IMR-90 (cell line): ENCODE data around the gene MAP3K5. TPM values are rescaled to one million over a fixed set of nuclear protein-coding genes. Genes with fewer than 3 reads are reported as not detected.
A peak's percentile ranks its signal among the peaks of the same experiment; 100 is the strongest.

Experiments
- ATAC-seq: fragments of 200-7000 bp; cut with Tn5 transposase; 2 replicates; pipeline ENCODE4 v1.9.1; 2020; ENCODE audit warnings: low read depth, mild to moderate bottlenecking, moderate library complexity
- BruUV-seq: library from RNA; stranded (reverse); fragments of 400-500 nt; replicated peaks from 2 replicates; lab custom pipeline; 2021; lab: Mats Ljungman, UMichigan
- CTCF ChIA-PET: fragments of 300-600 bp; formaldehyde crosslinking; extraction: SDS; loops from one replicate; lab custom pipeline; 2021; ENCODE audit warnings: antibody characterized with exemption; lab: Yijun Ruan, JAX
- POLR2A ChIA-PET: fragments of 300-600 bp; sonication (Branson Sonifier 250); formaldehyde crosslinking; loops from one replicate; lab custom pipeline; 2022; ENCODE audit warnings: antibody characterized with exemption; ENCODE audit not compliant: unreplicated experiment; lab: Charles Lee
- DNase-seq: peaks from one replicate; pipeline ENCODE4 v3.0.0; 2013
- H2AFZ ChIP-seq: replicated peaks from 2 replicates; pipeline ENCODE3; 2013; ENCODE audit warnings: low read length, mild to moderate bottlenecking; ENCODE audit not compliant: poor library complexity
- H2AK5ac ChIP-seq: 2 replicates; pipeline ENCODE4 v1.6.1; 2013; ENCODE audit warnings: low read depth, low read length, inconsistent platforms
- H2AK9ac ChIP-seq: replicated peaks from 2 replicates; pipeline ENCODE3; 2013; ENCODE audit warnings: mild to moderate bottlenecking, low read depth, low read length, moderate library complexity; ENCODE audit not compliant: poor library complexity
- H2BK120ac ChIP-seq: 2 replicates; pipeline ENCODE4 v1.6.1; 2013; ENCODE audit warnings: low read depth, low read length, inconsistent platforms
- H2BK15ac ChIP-seq: 3 replicates; pipeline ENCODE4 v1.6.1; 2013; ENCODE audit warnings: low read depth, low read length, inconsistent platforms
- H2BK20ac ChIP-seq: 2 replicates; pipeline ENCODE4 v1.6.1; 2013; ENCODE audit warnings: low read depth, mild to moderate bottlenecking, inconsistent platforms, low read length, moderate library complexity
- H2BK5ac ChIP-seq: 2 replicates; pipeline ENCODE4 v1.6.1; 2013; ENCODE audit warnings: mild to moderate bottlenecking, low read depth, low read length, inconsistent platforms; ENCODE audit not compliant: poor library complexity, severe bottlenecking
- H3K14ac ChIP-seq: replicated peaks from 2 replicates; pipeline ENCODE4 v1.6.1; 2013; ENCODE audit warnings: low read depth, low read length, inconsistent platforms
- H3K18ac ChIP-seq: 2 replicates; pipeline ENCODE4 v1.6.1; 2013; ENCODE audit warnings: low read depth, low read length, control low read depth
- H3K23ac ChIP-seq: 2 replicates; pipeline ENCODE4 v1.6.1; 2013; ENCODE audit warnings: low read depth, low read length, inconsistent platforms
- H3K27ac ChIP-seq: 2 replicates; pipeline ENCODE4 v1.5.1; 2013; ENCODE audit warnings: mild to moderate bottlenecking, control low read depth, low read length; ENCODE audit not compliant: insufficient read depth
- H3K27me3 ChIP-seq: 2 replicates; pipeline ENCODE4 v1.6.1; 2013; ENCODE audit warnings: low read length; ENCODE audit not compliant: control insufficient read depth, insufficient read depth
- H3K36me3 ChIP-seq: 2 replicates; pipeline ENCODE4 v1.6.1; 2013; ENCODE audit warnings: low read length, mixed read lengths; ENCODE audit not compliant: control insufficient read depth, insufficient read depth
- H3K4ac ChIP-seq: 2 replicates; pipeline ENCODE4 v1.6.1; 2013; ENCODE audit warnings: low read depth, low read length, inconsistent platforms
- H3K4me1 ChIP-seq: 2 replicates; pipeline ENCODE4 v1.6.1; 2013; ENCODE audit warnings: low read length, mixed read lengths; ENCODE audit not compliant: control insufficient read depth, insufficient read depth
- H3K4me2 ChIP-seq: 2 replicates; pipeline ENCODE4 v1.6.1; 2013; ENCODE audit warnings: low read depth, mild to moderate bottlenecking, control low read depth, low read length, moderate library complexity
- H3K4me3 ChIP-seq: 2 replicates; pipeline ENCODE4 v1.5.1; 2013; ENCODE audit warnings: low read depth, mild to moderate bottlenecking, control low read depth, low read length, moderate library complexity; ENCODE audit not compliant: insufficient read depth
- H3K56ac ChIP-seq: 2 replicates; pipeline ENCODE4 v1.6.1; 2013; ENCODE audit warnings: low read length, inconsistent platforms; ENCODE audit not compliant: insufficient read depth; ENCODE audit errors: extremely low read depth
- H3K79me1 ChIP-seq, 2 experiments: 2 replicates each; pipeline ENCODE4 v1.6.1; 2013; ENCODE audit warnings: low read length in 2 of 2, inconsistent platforms in 1 of 2, low read depth in 1 of 2
- H3K9ac ChIP-seq: 2 replicates; pipeline ENCODE4 v1.6.1; 2013; ENCODE audit warnings: low read depth, low read length, control low read depth
- H3K9me1 ChIP-seq: 2 replicates; pipeline ENCODE4 v1.6.1; 2013; ENCODE audit warnings: low read length, inconsistent platforms; ENCODE audit not compliant: insufficient read depth
- H3K9me3 ChIP-seq: 2 replicates; pipeline ENCODE4 v1.6.1; 2013; ENCODE audit warnings: low read length; ENCODE audit not compliant: control insufficient read depth, insufficient read depth
- H4K20me1 ChIP-seq: 2 replicates; pipeline ENCODE4 v1.6.1; 2013; ENCODE audit warnings: low read length, inconsistent platforms; ENCODE audit not compliant: insufficient read depth
- H4K5ac ChIP-seq: 2 replicates; pipeline ENCODE4 v1.6.1; 2013; ENCODE audit warnings: mild to moderate bottlenecking, low read depth, low read length, control low read depth
- H4K8ac ChIP-seq, 2 experiments: 2 replicates each; pipeline ENCODE4 v1.6.1; 2013; ENCODE audit warnings: low read depth in 2 of 2, low read length in 2 of 2, control low read depth in 1 of 2, inconsistent platforms in 1 of 2
- H4K91ac ChIP-seq: 2 replicates; pipeline ENCODE4 v1.6.1; 2013; ENCODE audit warnings: low read depth, low read length, inconsistent platforms; ENCODE audit not compliant: insufficient read depth
- CEBPB ChIP-seq: IDR thresholded peaks from 2 replicates; pipeline ENCODE4 v1.6.1; 2012; ENCODE audit warnings: low read depth, low read length, improper control_type of control experiment
- WGBS, 2 experiments: methylation state at CpG; one replicate each; pipeline versions ENCODE4 v1.1.5 to v1.1.7; 2013; ENCODE audit warnings: missing lambda C conversion rate in 2 of 2; ENCODE audit not compliant: insufficient read length in 1 of 2; ENCODE audit errors: extremely low coverage in 2 of 2; 5-methylcytosine and 5-hydroxymethylcytosine counted together
- dilution Hi-C: fragments of 300-500 bp; cut with HindIII; formaldehyde crosslinking; loops from one replicate; pipeline ENCODE4 v1.14.3; 2018; ENCODE audit warnings: low sequenced_read_pairs; ENCODE audit not compliant: unreplicated experiment
- in situ Hi-C: fragments of 300-500 bp; cut with MboI; formaldehyde crosslinking; loops from 3 replicates; pipeline ENCODE4 v1.14.3; 2019; ENCODE audit warnings: low sequenced_read_pairs, inconsistent platforms, mixed read lengths
- intact Hi-C: fragments of 100-400 bp; cut with micrococcal nuclease; formaldehyde crosslinking; loops from 2 replicates; pipeline ENCODE4 v1.10.0; 2022
- polyA plus RNA-seq, 3 experiments: library from polyadenylated mRNA; depleted of rRNA; stranded (reverse); fragments of >200 nt; gene quantifications; 2 replicates each; pipeline ENCODE4 v1.2.3, GENCODE V29; 2012; ENCODE audit warnings: low replicate concordance in 1 of 3
- total RNA-seq: library from RNA; depleted of rRNA; stranded (reverse); fragments of >200 nt; gene quantifications from 2 replicates; pipeline ENCODE4 v1.2.3, GENCODE V29; 2012
- TF ChIP-seq, protein P1 (sequence below): fragments of 150-350 bp; IDR thresholded peaks from 2 replicates; pipeline ENCODE4 v1.6.1; 2017; ENCODE audit warnings: mild to moderate bottlenecking, antibody characterized with exemption, low read length, low read depth

The MAP3K5 gene
- total and polyA plus RNA-seq, 2 of the 4 experiments (the other 2 are of a cell fraction): 5.4 to 17.6 TPM

- TF ChIP-seq, protein P1, sequence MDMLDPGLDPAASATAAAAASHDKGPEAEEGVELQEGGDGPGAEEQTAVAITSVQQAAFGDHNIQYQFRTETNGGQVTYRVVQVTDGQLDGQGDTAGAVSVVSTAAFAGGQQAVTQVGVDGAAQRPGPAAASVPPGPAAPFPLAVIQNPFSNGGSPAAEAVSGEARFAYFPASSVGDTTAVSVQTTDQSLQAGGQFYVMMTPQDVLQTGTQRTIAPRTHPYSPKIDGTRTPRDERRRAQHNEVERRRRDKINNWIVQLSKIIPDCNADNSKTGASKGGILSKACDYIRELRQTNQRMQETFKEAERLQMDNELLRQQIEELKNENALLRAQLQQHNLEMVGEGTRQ: no peak
These were observed 179.4 kb downstream of the MAP3K5 start (continued) for GRCh38 chr6:136612666-136613389.

DNA sequence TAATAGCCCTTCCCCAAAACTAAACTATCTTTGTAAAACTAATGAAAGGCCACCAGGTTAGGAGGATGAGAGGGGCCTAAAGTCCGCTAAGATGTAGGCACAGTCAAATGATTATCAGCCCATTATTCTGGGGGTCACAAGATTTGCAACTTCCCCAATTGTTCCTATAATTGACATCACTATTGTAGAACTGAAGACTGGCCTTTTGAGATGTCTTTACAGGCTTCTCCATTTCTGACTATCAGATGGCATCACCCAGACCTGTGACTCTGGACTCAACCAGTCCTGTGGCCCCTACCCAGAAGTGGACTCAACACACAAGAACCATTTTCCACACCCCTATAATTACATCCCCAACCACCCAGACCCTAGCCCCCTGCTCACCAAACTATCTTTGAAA lies 180.5 kb downstream of the MAP3K5 start:
- peaks cover 22% of the 10 kb centered on the region for H3K4me1 ChIP-seq
- peak overlapping the region; percentile 41 to 92; a peak in 2 of 4 replicates for H4K8ac ChIP-seq
- H2BK5ac ChIP-seq: peak overlapping the region; percentile 94
- no peak overlapping the region for H3K4me3 ChIP-seq
- H3K18ac ChIP-seq: no peak overlapping the region
- DNase-seq (no peak), ATAC-seq (no peak)
- dilution Hi-C loops: no loop called here
- peaks cover 3 to 33% of the 10 kb centered on the region in 2 experiments for H3K79me1 ChIP-seq
- H2BK20ac ChIP-seq: peak overlapping the region; percentile 77
- H3K36me3 ChIP-seq: 0 out of 2 replicates have a peak, but pooled peaks cover 2% of the 10 kb centered on the region
- H3K27ac ChIP-seq: no peak overlapping the region
- H3K23ac ChIP-seq: no peak overlapping the region; the same call in 1 of the 2 replicates
- H2BK15ac ChIP-seq: peak overlapping the region; percentile 51; the same call in 1 of the 3 replicates
- no peak overlapping the region for H3K56ac ChIP-seq
- CTCF ChIA-PET: interaction anchor here (0.6 to 1.9 kb wide), 2 partner anchors 17 to 181 kb away, joined by 3 to 8 read pairs; partner anchors contain the start of gene MAP3K5
- intact Hi-C loops: loop anchor here (2.0 kb wide), 1 partner anchor 17 kb away; no protein-coding TSS in a partner anchor
- no peak overlapping the region for H2AK9ac ChIP-seq
- no peak overlapping the region for H2AFZ ChIP-seq
- peak overlapping the region; percentile 31 for H4K91ac ChIP-seq
- H3K9me3 ChIP-seq: no peaks in the 10 kb centered on the region
- H3K27me3 ChIP-seq: no peaks in the 10 kb centered on the region
- H3K9me1 ChIP-seq: peaks cover 18% of the 10 kb centered on the region
- WGBS, 2 experiments: no CpG with 5 or more reads among the region's 1 CpG
- H3K4me2 ChIP-seq: no peak overlapping the region
- no peak for TF ChIP-seq CEBPB
- peak overlapping the region; percentile 75; the same call in 1 of the 2 replicates for H3K14ac ChIP-seq
- in situ Hi-C loops: no loop called here
- BruUV-seq: no TSS peak
- H3K4ac ChIP-seq: peak overlapping the region; percentile 95
- POLR2A ChIA-PET: no interaction called here
- no peak overlapping the region for H3K9ac ChIP-seq
- H2AK5ac ChIP-seq: peak overlapping the region; percentile 56; the same call in 1 of the 2 replicates
- H2BK120ac ChIP-seq: peak overlapping the region; percentile 98; the same call in 1 of the 2 replicates
- H4K5ac ChIP-seq: no peak overlapping the region
- H4K20me1 ChIP-seq: no peaks in the 10 kb centered on the region
